GM23248 (cell line): Measurements from ENCODE around the gene PRXL2B.
"Not testable (repeated sequence)": the region's sequence is repeated elsewhere in the genome, so short reads cannot be mapped to it uniquely, and the experiment has no call there.

Source experiments
- EZH2 ChIP-seq: fragments of 200-600 bp; sonication (generic); IDR thresholded peaks from 2 replicates; pipeline ENCODE4 v1.6.1; 2018; ENCODE audit warnings: antibody characterized with exemption, mild to moderate bottlenecking; ENCODE audit not compliant: insufficient read depth, poor library complexity, severe bottlenecking
- EZH2phosphoT487 ChIP-seq: fragments of 200-600 bp; sonication (generic); IDR thresholded peaks from 2 replicates; pipeline ENCODE4 v1.6.1; 2018; ENCODE audit warnings: antibody characterized with exemption, moderate library complexity, mild to moderate bottlenecking, low read depth; ENCODE audit not compliant: insufficient read depth

GRCh38 chr1:2625748-2626147 is 39.2 kb downstream of the PRXL2B start:
- not testable (repeated sequence) for TF ChIP-seq EZH2, EZH2phosphoT487
